H54 (cell line): ENCODE data around the gene EDIL3.

Experiments
- DNase-seq: peaks from one replicate; pipeline ENCODE4 v3.0.0; 2011; ENCODE audit warnings: low spot score, mixed read lengths; ENCODE audit not compliant: insufficient read length
- FAIRE-seq: peaks from 3 replicates; lab custom pipeline; 2011; peaks lifted over from hg19 to GRCh38; lab: Jason Lieb, UNC
- POLR2A ChIP-seq: IDR thresholded peaks from 2 replicates; pipeline ENCODE4 v1.6.1; 2011; ENCODE audit warnings: low read depth, mild to moderate bottlenecking, low read length

Gene EDIL3

DNA sequence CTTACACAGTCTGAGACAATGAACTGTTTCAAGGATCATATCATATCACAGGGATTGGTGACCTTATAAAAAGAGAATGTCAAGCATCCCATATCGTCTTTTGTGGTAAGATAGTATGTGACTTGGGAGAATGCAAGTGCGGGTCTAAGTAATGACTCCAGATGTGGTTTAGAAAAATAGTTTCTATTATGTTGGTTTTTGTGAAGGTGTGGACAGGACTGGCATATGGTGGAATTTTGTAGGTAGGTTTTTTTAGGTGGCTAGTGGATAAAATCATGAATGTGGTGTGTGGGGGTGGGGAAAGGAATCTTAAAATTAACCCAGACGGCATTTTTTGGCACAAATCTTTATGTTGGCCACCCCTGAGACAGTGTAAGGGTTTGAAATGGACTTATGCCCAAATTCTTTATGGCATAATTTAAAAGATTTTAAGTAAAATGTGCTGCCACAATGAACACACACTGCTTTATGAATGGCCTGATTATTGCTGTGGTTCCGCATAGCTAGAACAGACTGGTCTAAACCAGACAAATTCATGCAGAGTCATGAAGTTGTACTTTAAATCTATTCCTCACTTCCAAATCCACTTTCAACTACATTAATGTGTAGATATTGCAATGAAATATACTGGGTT lies 459.2 kb downstream of the EDIL3 start:
- DNase-seq (peak; percentile 16), FAIRE-seq (peak; percentile 76)
- TF ChIP-seq POLR2A: no peak

GRCh38 chr5:83924891-83925290 lies 459.8 kb downstream of the EDIL3 start:
- DNase-seq (no peak), FAIRE-seq (no peak)
- TF ChIP-seq POLR2A: no peak

DNA sequence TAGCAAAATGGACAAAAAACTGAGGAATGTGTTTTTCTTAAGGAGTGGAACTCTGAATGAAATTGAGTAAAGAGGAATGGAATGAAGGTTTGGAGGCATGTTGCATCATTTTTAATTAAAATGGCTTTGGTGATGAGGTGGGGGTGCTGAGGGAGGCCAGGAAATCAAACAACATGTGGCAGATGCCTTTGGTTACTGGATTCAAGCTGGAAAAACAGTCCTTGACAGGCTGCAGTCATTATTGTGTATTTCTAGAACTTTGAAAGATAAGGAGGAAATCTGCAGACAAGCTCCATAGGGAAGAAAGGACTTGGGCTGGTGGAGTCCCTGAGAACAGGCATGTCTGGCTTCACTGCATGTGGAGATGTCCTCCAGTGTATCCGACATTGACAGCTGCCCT lies 460.5 kb downstream of the EDIL3 start:
- FAIRE-seq (no peak), DNase-seq (no peak)

GRCh38 chr5:83922699-83923098 lies 462.0 kb downstream of the EDIL3 start:
- TF ChIP-seq POLR2A: no peak
- FAIRE-seq: no peak

More for the DNA sequence above, 460.5 kb downstream of the EDIL3 start:
- no peak for TF ChIP-seq POLR2A

DNA sequence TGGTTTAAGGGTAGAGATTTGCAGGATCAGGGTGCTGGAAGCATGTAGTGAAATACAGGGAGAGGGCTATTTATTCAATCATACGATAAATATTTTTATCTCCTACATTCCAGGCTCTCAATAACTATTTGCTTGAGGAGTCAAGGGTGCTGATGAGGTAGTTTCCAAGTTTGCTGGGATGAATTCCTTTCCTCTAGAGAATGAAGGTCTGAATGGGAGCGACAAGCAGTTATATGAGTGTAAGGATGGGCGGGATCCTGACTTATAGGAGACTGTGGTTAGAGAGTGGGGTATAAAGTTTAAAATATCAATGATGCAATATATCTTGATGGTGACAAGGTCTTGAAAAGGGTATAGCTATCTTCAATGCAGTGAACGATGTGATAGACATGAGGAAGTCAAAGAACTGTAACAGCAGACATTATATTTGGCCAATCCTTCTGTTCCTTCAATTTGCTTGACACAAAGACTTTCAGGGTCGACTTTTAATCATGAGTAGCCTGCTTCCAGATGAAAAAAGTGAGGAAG lies 462.9 kb downstream of the EDIL3 start:
- FAIRE-seq (no peak), DNase-seq (no peak)
- no peak for TF ChIP-seq POLR2A

More at GRCh38 chr5:83922699-83923098, 462.0 kb downstream of the EDIL3 start:
- DNase-seq: no peak

DNA sequence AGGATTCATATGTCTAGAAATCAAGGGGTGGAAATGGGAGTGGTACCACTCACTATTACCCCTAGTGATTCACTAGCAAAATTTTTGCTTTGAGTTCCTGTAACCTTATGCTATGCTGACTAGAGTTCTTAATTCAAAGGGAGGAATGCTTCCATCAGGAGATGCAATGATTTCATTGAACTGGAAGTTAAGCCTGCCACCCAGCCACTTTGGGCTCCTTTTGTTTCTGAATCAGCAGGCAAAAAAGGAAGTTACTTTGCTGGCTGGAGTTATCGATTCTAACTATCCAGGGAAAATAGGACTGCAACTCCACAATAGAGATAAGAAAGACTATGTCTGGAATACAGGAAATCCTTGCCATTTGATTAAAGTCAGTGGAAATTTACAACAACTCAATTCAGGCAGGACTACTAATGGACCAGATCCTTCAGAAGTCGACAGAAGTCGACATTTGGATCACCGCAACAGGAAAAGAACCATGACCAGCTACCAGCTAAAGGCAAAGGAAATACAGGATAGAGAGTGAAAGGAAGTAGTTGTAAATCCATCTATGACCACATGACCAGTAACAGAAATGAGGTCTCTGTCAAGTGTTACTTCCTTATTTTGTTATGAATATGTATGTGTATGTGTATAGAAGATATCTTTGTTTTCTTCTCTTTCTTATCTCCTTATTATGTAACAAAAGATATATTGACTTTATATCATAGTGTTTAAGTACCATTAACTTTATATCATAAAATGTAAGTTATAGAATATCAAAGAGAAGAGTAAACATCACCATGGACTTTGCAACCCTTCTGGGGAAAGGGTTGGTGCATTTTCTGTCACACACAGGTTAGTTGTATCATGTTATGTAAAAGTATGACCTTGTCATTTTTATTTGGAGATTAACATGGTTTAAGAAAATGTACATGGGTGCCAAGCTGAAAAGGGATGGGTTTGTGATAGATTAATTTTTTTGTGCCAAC lies 465.3 kb downstream of the EDIL3 start:
- no peak for TF ChIP-seq POLR2A
- no peak for DNase-seq

DNA sequence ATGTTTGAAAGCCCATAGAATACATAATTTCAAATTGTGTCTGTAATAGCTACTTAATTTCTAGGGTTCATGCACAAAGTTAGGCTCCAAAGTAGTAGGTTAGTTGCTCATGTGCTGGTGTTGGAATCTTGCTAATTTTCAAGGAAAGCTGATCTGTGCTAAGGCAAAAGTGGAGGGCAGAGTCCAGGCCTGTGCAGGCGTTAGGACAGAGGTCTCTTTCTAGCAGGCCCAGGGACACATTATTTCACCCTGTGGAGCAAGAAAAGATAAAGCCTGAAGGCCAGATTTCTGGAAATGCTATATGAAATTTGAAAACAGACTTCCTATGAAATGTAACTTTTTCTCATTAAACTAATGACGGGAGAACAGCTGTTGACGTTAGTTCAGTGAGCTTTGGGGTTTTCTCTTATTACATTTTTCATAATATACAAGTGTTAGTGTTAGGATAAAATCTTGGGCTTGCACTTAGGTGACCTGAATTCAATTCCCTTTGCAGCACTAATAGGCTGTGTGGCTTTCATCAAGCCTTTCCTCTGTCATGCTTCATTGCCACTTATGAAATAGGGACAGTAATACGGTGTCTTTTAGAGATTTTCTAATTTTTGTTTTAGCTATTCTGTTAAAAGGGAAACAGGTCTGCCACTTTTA lies 467.3 kb downstream of the EDIL3 start:
- FAIRE-seq (no peak), DNase-seq (no peak)

More for the DNA sequence above, 465.3 kb downstream of the EDIL3 start:
- FAIRE-seq: peak; percentile 79

DNA sequence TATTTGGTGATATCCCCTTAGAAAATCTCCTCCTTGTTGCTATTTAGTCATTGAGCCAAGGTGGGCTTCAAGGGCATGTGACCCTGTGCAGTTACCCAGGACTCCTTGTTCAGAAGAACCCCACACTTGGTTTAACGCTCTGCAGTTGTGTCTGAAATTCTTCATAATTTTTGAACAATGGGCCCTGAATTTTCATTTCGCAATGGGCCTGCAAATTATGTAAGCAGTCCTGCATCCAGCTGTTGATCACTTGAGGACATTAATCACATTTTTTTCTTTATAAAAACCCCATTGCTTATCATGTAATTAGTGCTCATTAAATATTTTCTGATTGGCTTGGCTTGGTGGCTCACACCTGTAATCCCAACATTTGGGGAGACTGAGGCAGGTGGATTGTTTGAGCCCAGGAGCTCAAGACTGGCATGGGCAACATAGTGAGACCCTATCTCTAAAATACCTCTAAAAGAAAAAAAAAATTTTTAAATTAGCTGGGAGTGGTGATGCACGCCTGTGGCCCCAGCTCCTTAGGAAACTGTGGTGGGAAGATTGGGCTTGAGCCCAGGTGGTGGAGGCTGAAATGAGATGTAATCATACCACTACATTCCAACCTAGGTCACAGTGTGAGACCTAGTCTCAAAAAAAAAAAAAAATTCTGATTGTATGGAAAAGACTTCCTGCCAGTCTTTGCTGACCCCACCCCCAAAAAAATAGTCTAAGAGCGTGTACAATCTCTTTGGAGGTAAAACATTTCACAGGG lies 469.8 kb downstream of the EDIL3 start:
- no peak for FAIRE-seq
- no peak for TF ChIP-seq POLR2A
- DNase-seq: no peak

More for the DNA sequence above, 467.3 kb downstream of the EDIL3 start:
- TF ChIP-seq POLR2A: no peak

GRCh38 chr5:83914199-83914598 lies 470.5 kb downstream of the EDIL3 start:
- no peak for TF ChIP-seq POLR2A
- no peak for DNase-seq
- FAIRE-seq: peak; percentile 27

- no peak for DNase-seq
- FAIRE-seq: no peak
- no peak for TF ChIP-seq POLR2A
These were observed 471.1 kb downstream of the EDIL3 start for GRCh38 chr5:83913593-83913992.

DNA sequence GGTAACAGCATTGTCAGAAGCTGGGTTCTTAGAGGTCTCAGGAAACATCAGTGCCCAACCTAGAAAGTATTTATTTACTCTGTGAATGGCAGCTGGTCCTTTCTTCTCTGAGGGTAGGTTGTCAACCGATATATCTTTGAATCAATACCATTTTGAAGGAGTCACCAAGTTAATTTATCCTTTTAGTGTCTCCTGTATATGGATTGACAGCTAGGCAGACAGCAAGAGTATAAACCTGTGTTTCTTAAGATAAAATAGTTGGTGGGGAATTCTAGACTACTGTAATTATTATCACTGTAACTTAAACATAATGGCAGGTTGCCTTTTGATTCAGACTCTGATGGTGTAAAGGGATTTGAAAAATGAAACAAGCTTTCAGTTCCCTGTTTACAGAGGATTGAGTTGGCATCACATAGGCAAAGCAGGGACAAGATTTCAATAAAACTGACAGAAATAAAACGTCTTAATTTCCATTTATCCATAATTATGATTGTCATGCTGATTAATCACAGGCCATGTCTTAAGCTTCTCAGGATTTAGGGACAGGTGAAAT lies 473.2 kb downstream of the EDIL3 start:
- no peak for TF ChIP-seq POLR2A
- no peak for DNase-seq
- no peak for FAIRE-seq

GRCh38 chr5:83900306-83900705 lies 484.4 kb downstream of the EDIL3 start:
- no peak for DNase-seq
- no peak for TF ChIP-seq POLR2A
- FAIRE-seq: no peak
